ENCODE measurements around the gene FBN3.
"Not testable (repeated sequence)": the region's sequence is repeated elsewhere in the genome, so short reads cannot be mapped to it uniquely, and the experiment has no call there.

- TF ChIP-seq POLR2AphosphoS5 (IDR thresholded peaks at IDR 0.05); CTCF (IDR thresholded peaks at IDR 0.05); POLR2A (IDR thresholded peaks at IDR 0.05; ENCODE audit: low read depth): not testable (repeated sequence)
Measured at GRCh38 chr19:8024256-8024655, 125.1 kb downstream of the FBN3 start.
